ENCODE data around the gene MACROD2. TPM values are rescaled to one million over a fixed set of nuclear protein-coding genes. Genes with fewer than 3 reads are reported as not detected.

The MACROD2 gene
- total RNA-seq, 1 donor from 2014 or later, result 3.8 TPM

- no peak for DNase-seq (ENCODE audit: low spot score)
Observed at GRCh38 chr20:16063881-16064280, 2068.6 kb downstream of the MACROD2 start.

DNA sequence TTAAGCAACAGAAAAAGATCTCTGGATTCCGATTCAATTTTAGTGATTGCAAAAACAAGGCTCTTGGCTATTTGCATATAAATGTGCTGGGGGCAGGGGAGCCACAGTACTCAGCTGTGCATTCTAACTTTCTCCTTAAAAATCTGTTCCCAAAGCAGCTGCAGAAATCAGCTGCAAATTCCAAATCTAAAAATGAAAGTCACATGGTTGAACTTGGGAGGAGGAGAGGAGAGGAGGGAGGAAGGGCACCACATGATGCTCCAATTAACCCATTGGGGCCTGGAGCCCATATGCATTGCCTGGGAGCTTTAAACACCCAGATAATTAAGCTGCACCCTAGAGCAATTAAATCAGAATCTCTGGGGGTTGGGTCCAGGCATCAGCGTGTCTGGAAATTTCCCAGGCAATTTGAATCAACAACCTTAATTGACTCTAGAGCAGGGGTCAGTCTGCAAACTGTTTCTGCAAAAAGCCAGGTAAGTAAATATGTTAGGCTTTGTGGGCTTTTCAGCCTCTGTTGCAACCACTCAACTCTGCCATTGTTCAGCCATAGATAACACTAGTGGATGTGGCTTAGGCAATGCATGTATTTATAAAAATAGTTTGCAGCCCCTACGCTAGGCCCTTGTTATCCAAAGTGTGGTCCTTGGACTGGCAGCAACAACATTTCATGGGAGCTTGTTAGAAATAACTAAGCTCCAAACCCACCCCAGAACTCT, 2069.8 kb downstream of the MACROD2 start:
- DNase-seq (ENCODE audit: low spot score), result no peak

GRCh38 chr20:16066571-16066970, 2071.3 kb downstream of the MACROD2 start:
- DNase-seq (ENCODE audit: low spot score), result no peak

DNA sequence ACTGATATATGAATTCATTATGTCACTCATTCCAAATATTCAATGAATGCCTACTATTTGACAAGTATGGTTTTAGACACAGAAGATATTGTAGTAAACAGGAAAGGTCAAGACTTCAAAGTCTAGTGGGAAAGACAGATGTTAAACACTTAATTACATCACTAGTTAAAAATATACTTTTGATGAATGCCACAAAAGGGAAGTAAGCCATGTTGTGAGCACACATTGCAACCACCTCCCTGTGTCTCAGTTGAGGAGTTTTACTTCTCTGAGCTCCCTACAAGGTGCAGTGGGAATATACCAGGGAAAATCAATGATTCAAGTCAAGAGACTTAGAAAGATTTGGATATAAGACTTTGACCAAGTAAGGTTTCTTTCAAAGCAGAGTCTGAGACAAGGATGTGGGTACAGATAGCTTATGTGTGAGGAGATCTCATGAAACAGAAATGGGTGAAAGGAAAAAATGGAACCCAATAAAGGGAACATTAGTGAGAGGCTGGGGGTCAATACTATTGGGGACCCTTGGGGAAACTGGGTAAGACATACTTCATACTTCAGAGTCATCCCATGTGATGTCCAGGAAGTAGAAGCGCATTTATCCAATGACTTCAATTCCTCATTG, 2074.2 kb downstream of the MACROD2 start:
- no peak for DNase-seq (ENCODE audit: low spot score)

- DNase-seq (ENCODE audit: low spot score), result no peak
Observed at GRCh38 chr20:16072220-16072619, 2076.9 kb downstream of the MACROD2 start.

DNA sequence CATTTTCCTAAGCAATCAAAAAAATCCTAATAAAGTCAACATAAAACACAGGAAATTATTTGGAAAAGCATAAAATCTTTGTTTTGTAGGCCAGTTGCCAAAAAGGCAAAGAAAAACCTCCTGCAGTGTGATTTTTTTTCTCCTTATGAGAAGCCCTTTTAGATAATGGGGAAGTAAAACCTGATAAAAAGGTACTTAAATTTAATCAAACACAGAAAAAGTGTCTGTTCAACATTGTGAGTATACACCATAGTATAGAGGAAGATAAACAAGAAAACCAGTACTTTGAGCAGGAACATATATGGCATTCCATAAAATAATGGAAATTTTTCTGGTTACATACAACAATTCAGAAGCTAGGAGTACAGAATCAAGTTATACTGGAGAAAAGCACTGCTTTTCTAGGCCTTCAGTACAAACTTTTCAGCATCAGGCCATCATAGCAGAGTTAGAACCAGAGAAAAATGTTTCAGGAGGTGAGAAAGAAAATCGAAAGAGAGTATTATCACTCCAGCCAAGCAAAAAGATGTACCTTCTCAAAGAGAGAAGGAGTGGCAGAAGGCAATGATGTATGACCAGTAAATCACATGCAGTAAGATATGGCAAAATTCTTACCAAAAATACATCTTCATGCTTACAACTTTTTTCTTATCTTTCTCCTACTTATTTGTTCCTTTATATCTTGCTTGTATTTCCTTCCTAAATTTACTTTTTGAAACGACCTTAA, 2083.0 kb downstream of the MACROD2 start:
- DNase-seq (ENCODE audit: low spot score), result no peak

DNA sequence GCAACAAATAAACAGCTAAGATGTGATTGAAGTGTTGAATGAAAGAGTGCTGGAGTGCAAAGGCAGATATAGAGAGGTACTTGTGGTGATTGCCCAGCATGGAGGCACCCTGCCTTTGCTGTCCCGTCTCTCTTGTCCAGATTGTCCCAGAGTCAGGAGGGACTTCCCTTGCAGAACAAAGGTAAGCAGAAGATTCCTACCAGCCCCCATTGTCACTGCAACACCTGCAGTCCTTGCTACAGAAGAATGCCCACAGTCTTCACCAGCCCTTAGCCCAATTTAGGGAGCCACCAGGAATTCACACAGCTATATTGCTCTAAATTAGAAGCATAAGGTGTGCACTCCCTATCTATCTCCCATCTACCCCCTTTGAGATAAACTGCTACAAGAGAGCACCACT, 2086.1 kb downstream of the MACROD2 start:
- no peak for DNase-seq (ENCODE audit: low spot score)

DNA sequence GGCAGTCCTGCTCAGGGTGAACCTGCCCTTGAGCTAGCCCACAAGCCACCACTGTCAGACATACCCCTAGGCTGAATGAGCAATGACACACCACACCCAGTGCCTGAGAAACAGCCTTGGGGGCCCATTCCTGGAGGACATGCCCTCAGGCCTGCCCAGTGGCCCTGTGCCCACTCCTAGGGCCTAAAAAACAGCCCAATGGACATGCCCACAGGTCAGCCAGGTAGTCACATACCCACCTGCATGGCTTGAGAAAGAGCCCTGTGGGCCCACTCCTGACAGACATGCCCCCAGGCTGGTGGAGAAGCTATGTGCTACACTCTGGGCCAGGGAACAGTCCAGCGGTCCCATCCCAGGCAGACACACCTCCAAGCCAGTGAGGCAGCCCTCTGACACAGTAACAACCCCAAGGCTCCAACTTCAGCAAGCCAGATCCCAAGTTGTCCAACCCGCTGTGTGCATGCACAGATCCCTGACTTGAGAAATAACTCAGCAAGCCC, 2086.8 kb downstream of the MACROD2 start:
- DNase-seq (ENCODE audit: low spot score), result no peak

DNA sequence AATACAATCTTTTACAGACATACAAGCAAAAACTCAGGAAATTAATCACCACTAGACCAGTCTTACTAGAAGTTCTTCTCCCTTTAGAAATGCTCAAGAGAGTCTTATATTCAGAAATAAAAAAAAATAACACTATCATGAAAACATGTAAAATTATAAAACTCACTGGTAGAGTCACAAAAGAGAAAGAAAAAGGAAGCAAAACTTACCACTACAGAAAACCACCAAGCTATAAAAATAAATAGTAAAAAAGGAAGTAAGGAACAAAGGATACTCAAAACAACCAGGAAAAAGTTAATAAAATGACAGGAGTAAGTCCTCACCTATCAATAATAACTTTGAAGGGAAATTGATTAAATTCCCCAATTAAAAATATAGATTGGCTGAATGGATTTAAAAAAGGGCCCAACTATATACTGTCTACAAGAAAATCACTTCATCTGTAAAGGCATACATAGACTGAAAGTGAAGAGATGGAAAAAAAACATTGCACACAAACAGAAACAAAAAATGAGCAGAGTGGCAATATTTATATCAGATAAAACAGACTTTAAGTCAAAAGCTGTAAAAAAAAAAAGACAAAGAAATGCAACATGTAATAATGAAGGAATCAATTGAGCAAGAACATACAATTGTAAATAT, 2088.4 kb downstream of the MACROD2 start:
- no peak for DNase-seq (ENCODE audit: low spot score)

GRCh38 chr20:16095226-16095625, 2099.9 kb downstream of the MACROD2 start:
- no peak for DNase-seq (ENCODE audit: low spot score)

DNA sequence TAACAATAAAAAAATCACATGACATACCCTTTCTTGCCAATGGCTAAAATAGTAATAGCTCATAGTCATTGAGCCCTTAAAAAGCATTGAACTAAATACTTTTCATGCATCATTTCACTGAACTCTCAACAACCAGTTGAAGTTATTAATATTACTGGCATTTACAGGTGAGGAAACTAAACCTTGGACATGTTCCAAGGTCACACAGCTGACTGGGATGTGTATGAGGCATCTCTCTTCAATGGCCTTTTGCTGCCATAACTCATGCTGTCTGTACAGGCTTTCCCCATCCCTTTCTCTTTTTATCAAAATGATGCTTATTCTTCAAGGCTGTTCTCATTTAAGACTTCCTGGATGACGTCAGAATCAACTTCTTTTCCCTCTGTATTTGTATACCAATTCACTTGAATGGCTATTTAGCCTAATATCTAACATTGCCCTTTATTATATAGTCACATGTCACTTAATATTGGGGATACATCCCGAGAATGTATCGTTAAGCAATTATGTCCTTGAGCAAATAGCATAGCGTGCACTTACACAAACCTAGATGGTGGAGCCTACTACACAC, 2101.5 kb downstream of the MACROD2 start:
- no peak for DNase-seq (ENCODE audit: low spot score)

- no peak for DNase-seq (ENCODE audit: low spot score)
Observed at GRCh38 chr20:16097788-16098187, 2102.5 kb downstream of the MACROD2 start.

DNA sequence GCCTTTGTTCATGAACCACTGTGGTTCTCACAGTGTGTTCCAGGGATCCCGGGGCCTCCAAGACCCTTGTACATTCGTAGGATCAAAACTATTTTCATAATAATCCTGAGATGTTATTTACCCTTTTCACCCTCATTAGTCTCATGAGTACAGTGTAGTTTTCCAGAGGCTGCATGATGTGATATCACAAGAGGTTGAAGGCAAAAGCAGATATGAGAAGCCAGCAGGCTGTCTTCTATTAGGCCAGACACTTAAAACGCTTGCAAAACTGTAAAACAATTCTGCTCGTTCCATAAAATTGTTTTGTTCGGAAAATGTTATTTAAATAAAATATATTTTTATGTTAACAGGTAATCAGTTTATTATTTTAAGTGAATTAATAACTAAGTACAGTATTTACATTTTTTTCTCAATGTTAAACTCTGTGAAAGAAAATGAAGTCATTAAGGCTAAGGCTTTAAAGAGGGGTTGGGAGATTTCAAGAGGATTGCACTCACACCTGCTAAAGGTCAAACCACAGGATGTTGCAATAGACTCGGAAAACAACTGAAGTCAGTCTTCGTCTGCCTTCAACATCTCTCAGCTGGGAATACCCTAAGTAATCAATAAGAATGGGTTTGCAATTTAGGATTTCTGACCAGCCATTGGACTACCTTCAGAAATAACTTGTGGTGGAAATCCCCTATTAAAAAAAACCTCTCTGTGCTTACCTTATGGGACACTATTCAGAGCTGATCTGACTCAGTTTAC, 2103.7 kb downstream of the MACROD2 start:
- no peak for DNase-seq (ENCODE audit: low spot score)

DNA sequence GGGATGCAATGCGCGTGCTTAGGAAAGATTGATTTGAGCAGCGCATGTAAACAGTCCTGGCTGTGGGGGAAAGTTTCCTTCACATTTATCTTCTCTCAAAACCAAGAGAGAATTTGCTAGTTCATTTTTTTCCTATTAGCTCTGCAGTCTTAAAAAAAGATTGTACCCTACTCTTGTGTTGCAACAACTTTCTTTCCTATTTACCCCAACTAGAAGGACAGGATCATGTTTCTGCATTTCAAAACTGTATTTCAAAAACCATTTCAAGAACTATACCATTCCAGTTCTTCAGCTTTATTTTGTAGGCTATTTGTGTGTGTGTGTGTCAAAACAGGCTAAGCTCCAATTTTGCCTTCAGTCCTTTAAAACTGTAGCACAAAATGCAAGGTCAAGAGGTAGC, 2104.8 kb downstream of the MACROD2 start:
- DNase-seq (ENCODE audit: low spot score), result no peak

DNA sequence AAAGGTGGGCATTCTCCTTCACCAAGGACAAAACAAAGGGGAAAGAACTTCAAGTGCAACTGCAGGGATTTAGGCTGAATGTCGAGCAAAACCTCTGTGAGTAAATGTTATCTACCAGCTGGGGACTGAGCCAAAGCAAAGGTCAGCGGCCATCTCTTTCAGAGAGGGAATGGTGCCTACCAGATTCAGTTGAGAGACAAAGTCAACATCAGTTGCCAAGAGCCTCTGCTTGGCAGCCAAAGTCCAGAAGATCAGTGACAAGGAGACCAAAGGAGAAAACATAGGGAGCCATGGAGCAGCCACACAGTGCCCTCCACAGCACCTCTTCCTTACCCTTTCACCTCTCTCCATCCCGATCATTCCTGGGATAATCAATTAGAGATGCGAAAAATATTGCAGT, 2105.5 kb downstream of the MACROD2 start:
- no peak for DNase-seq (ENCODE audit: low spot score)

Other genes with a start within 250 kb of the MACROD2 start
- gene ESF1, start 210.6 kb upstream of the MACROD2 start, total RNA-seq, result 17.3 TPM
- gene NDUFAF5, start 210.5 kb upstream of the MACROD2 start, total RNA-seq, result 34.2 TPM
- not detected for gene SEL1L2, start 4.9 kb upstream of the MACROD2 start, total RNA-seq

Measured in mesenteric fat pad (tissue), 1 donor.